Right lobe of liver (tissue), 4 donors: ENCODE measurements around the gene PLS1.

Source experiments
- POLR2A ChIP-seq: fragments of 450-650 bp; IDR thresholded peaks from one replicate; pipeline ENCODE4 v1.6.1; 2017; ENCODE audit warnings: antibody characterized with exemption, mild to moderate bottlenecking
- TF ChIP-seq, protein P1 (sequence below), 4 donors: fragments of 200-600 bp in 3 of 4; fragments of 450-650 bp in 1 of 4; IDR thresholded peaks; one replicate each; pipeline versions ENCODE4 v1.5.1 to v1.8.0; 2016 to 2022; ENCODE audit warnings: antibody characterized with exemption in 4 of 4, mild to moderate bottlenecking in 2 of 4
- donor health status: DM: no; HTN: no; CAD: no.
- donor health status: DM: no; HTN: no; CAD: no.
- donor health status: DM: no; HTN: yes; CAD: no.

DNA sequence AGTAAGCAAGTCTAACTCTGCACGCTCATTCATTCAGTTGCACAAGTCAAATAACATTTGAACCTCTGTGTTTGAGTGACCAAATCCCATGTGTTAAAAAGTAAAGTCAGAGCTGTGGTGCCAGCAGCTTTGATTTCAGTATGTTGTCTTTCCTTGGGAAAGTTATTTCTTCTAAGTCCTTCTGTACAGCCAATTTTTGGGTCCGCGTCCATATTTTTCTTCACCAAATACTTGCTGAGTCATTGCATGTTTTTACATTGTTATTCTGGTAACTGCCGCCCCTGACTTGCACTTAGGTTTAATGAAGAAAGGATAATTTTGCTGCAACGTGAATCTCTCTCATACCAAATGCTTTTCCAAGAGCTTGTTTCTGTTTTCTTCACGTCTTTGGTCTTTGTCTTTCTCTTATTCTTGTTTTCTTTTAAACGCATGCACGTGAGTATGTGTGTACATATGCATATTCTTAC, 56.7 kb downstream of the PLS1 start:
- TF ChIP-seq, protein P1, sequence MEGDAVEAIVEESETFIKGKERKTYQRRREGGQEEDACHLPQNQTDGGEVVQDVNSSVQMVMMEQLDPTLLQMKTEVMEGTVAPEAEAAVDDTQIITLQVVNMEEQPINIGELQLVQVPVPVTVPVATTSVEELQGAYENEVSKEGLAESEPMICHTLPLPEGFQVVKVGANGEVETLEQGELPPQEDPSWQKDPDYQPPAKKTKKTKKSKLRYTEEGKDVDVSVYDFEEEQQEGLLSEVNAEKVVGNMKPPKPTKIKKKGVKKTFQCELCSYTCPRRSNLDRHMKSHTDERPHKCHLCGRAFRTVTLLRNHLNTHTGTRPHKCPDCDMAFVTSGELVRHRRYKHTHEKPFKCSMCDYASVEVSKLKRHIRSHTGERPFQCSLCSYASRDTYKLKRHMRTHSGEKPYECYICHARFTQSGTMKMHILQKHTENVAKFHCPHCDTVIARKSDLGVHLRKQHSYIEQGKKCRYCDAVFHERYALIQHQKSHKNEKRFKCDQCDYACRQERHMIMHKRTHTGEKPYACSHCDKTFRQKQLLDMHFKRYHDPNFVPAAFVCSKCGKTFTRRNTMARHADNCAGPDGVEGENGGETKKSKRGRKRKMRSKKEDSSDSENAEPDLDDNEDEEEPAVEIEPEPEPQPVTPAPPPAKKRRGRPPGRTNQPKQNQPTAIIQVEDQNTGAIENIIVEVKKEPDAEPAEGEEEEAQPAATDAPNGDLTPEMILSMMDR (IDR thresholded peaks at IDR 0.05) = no peak
- TF ChIP-seq POLR2A = no peak
